ENCODE data around the gene DNAJC5.
"Not testable (repeated sequence)": the region's sequence is repeated elsewhere in the genome, so short reads cannot be mapped to it uniquely, and the experiment has no call there.

The DNAJC5 gene

GRCh38 chr20:63969838-63970713, 75.2 kb downstream of the DNAJC5 start, which contains the start of gene ZNF512B:
ZNF512B (minus strand) TSS chr20:63969930; CDS start chr20:63967950, 1,980 bp downstream.
- FAIRE-seq, result no peak

GRCh38 chr20:63970714-63971431, 75.9 kb downstream of the DNAJC5 start:
- no peak for FAIRE-seq

- not testable (repeated sequence) for FAIRE-seq
Measured at GRCh38 chr20:63971960-63972311, 77.0 kb downstream of the DNAJC5 start.

- no peak for FAIRE-seq
Measured at GRCh38 chr20:63972312-63973159, 77.6 kb downstream of the DNAJC5 start.

- FAIRE-seq, result no peak
Measured at GRCh38 chr20:63973160-63973479, 78.2 kb downstream of the DNAJC5 start.

- no peak for FAIRE-seq
Measured at GRCh38 chr20:63973636-63974401, 78.9 kb downstream of the DNAJC5 start.

GRCh38 chr20:63974402-63975200, 79.7 kb downstream of the DNAJC5 start:
- FAIRE-seq, result no peak

DNA sequence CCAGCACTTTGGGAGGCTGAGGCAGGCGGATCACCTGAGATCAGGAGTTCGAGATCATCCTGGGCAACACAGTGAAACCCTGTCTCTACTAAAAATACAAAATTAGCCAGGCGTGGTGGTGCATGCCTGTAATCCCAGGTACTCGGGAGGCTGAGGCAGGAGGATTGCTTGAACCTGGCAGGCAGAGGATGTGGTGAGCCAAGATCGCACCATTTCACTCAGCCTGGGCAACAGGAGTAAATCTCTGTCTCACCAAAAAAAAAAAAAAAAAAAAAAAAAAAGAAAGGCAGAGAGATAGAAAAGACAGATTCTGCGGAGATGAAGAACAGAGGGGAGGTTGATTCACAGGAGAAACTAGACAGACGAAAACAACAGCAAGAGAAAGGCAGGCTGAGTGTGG, 81.6 kb downstream of the DNAJC5 start:
- not testable (repeated sequence) for FAIRE-seq

DNA sequence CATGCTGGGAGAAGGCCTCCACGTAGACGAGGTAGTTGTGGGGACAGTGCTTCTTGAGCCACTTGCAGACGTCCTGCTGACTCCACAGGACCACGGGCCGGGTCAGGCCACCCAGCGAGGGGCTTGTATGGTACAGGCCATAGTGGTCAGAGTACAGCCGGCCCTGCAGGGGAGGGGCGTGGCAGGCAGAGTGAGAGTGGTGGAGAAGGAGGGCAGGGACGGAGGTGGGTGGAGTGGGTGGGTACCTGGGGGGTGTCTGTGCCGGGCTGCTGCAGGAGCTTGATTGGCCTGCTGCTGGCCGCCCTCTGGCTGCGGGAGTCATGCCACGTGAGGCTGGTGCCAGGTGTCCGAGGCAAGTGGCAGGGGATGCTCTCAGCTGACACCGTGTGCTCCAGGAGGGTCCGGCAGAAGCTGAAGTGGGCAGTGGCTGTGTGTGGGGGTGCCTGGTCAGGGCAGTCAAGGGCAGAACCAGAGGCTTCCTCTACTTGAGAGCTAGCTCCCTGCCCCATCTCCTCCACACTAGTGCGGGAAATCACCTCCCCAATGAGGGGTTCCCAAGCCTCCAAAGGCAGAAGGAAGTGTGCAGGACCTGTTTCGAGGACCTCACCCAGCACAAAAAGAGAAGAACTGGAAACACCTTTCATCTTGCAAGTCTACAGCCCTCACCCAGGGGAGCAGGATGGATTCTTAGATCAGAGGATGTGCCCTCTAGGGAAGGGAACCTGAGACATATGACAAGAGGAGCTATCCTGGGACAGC, 82.2 kb downstream of the DNAJC5 start:
- no peak for FAIRE-seq

DNA sequence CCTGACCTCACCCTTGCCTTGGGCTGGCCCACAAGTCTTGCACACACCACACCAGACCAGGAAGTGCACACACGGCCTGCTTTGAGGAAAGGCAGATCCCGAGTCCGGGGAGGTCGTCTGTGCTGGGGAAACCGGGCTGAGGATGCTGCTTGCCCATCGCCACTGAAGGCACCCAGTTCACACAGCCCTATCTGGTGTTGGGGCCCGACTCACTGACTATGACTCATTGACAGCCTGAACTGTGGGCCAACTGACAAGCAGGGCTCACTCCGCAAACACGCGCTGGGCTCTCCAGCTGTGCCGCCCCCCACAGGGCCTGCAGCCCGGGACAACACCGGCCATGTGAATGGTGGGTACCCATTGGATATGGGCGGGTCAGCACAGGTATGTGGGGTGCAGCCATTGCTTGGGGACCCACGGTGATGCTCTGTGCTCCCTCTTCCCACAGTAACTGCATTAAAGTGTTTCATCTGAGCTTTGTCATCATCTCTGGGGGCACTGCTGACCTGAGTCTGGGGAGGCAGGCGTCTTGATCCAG, 82.9 kb downstream of the DNAJC5 start:
- FAIRE-seq, result no peak

GRCh38 chr20:63978319-63979228, 83.6 kb downstream of the DNAJC5 start:
- no peak for FAIRE-seq

GRCh38 chr20:63979229-63979556, 84.3 kb downstream of the DNAJC5 start:
- FAIRE-seq, result no peak

DNA sequence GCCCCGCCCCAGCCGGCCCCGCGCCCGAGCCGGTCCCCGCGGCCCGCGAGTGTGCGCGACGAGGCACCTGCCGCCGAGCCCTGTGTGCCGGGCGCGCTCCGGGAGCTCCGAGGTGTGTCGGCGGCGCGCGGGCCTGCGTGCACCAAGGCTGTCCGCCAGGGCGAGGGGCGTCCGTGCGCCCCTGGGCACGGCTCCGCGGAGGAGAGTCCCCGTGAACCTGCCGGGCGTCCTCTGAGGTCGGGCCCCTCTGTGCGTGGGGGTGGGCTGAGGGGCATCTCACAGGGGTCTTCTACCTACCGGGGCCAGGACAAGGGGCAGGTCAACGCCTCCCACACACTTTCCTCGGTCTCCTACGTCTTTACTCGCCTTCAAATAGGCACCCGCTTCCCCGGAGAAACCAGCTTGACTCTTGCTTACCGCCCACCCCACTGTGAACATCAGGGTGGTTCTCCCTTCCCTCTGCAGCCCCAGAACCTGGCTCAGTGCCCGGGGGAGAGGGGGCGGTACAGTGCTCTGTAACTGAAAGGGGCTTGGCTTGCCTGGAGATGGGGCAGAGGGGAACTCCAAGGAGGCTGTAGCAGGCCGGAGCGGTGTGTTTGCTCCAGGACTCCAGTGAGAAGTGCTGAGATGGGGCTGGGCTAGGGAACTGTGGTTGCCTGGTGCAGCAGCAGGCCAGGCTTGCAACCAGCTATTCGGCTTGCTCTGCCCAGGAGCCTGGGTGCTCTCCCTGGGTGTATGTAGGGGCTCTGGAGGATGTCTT, 84.8 kb downstream of the DNAJC5 start, which contains the start of gene SAMD10:
TSS of gene SAMD10 (minus strand) at position 86 of the 760 bp plus-strand sequence. CDS start 175 bp downstream, outside the sequence.
- no peak for FAIRE-seq

GRCh38 chr20:63980317-63980805, 85.4 kb downstream of the DNAJC5 start:
- FAIRE-seq, result no peak

GRCh38 chr20:63980806-63981728, 86.1 kb downstream of the DNAJC5 start, which contains the start of gene PRPF6:
PRPF6 (plus strand) TSS chr20:63981132; CDS start chr20:63981246, 114 bp downstream.
- no peak for FAIRE-seq

- FAIRE-seq, result no peak
Measured at GRCh38 chr20:63982937-63983336, 88.0 kb downstream of the DNAJC5 start.

All from A204.1 (cell line).